Stimulated activated CD4-positive, alpha-beta T cell treated with anti-CD3 and anti-CD28 coated beads, Interleukin-1b, Interleukin-23, amount 100 ng/mL, for 24 hours (primary cell): ENCODE data around the gene FRMD4A.
"Not testable (repeated sequence)": the region's sequence is repeated elsewhere in the genome, so short reads cannot be mapped to it uniquely, and the experiment has no call there.

Source experiments
- DNase-seq, 4 experiments: peaks; one replicate each; pipeline ENCODE4 v3.0.0-alpha.2; 2020; ENCODE audit warnings: low read depth in 4 of 4, low spot score in 1 of 4

The FRMD4A gene

GRCh38 chr10:14112056-14112455 is 218.7 kb downstream of the FRMD4A start:
- no peak for DNase-seq

DNA sequence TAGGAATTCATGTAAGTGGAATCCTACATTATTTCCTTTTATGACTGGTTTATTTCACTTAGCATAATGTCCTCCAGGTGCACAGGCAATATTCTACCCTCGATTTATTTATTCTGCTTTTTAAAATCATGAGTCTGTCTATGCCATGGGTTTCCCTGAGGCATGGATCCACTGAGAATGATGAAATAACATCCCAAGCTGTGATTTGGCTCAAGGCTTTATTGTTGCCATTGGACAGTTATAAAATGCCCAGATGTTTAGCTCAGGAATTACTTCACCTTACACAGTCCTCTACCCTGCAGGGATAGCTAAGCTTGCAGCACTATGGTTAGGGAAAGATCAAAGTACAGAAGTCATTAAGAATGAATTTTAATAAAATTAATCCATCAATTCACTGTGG is 219.5 kb downstream of the FRMD4A start:
- no peak for DNase-seq

DNA sequence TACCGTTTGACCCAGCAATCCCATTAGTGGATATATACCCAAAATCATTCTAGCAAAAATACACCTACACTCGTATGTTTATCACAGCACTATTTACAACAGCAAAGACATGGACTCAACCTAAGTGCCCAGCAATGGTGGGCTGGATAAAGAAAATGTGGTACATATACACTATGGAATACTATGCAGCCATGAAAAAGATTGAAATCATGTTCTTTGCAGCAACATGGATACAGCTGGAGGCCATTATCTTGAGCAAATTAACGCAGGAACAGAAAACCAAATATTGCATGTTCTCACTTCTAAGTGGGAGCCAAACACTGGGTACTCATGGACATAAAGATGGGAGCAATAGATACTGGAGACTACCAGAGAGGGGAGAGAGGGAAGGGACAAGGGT is 223.9 kb downstream of the FRMD4A start:
- DNase-seq = no peak

GRCh38 chr10:14102056-14102455 is 228.7 kb downstream of the FRMD4A start:
- no peak for DNase-seq

GRCh38 chr10:14099885-14100284 is 230.8 kb downstream of the FRMD4A start:
- DNase-seq = no peak

- no peak for DNase-seq
Measured at GRCh38 chr10:14093730-14094484, 236.8 kb downstream of the FRMD4A start.

DNA sequence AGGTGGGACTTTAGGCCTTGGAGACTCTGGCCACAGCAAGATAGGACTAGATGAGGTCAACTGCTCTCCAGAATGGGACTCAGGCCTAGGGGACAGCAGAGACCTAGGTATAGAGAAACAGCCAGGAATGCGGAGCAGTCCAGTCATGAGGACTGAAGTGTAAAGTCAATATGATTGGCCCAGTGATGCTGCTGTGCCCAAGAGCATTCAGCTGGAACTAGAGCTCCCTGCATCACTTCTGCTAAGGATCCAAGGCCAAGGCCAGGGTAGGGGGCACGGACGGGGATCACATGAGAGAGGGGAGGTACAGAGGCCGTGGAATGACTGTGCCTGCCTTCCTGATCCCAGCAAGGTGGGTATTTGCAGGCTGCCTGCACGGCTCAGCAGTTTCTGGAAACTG is 237.9 kb downstream of the FRMD4A start:
- no peak for DNase-seq

DNA sequence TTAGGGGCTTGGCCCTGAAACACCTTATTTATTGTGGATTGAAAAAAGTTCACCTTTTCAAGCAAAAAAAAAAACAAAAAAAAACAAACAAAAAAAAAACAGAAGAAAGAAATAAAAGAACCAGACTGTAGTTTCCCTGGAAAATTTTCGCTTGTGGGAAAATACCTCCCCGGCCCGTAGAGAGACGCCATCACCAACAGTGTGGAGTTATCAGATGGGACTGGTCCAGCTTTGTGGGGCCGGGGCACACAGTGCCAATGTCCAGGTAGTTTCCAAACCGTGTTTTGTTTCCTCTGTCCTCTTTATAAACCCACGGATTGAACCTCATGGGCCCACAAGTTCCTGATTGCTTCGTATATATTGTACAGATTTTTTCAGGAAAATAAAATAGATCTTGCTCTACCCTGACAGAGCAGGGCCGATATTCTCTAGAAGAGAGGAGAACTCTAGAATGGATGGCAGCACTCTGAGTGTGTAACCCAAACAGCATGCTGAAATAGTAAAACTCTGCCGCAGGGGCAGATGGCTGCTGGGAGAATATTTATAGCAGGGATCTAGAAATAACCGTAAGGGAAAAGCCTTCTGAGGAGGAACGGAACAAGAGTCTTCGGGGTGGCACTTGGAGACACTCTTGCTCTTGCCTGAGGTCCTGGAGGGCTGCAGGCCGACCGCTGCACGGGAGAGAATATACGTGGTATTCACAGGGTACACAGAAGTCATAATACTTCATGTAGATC is 241.0 kb downstream of the FRMD4A start:
- no peak for DNase-seq

DNA sequence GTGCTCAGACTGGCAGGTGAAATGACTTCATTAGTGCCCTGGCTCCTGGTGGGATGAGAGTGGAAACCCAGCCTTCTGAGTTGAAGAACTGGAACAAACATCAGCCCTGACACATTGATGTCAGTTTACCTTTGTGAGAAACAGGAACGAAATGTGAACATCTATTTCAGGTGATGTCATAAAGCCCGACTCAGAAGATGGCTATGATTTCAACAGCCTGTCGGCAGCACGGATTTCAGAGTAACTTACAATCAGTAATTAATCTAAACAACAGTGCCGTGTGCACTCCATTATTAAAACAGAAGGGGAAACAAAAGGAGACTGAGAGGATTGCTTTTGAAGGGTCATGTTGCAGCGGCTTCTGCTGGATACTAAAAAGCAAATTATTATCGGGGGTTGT is 243.2 kb downstream of the FRMD4A start:
- no peak for DNase-seq

GRCh38 chr10:14086596-14086995 is 244.1 kb downstream of the FRMD4A start:
- no peak for DNase-seq

- DNase-seq = no peak
Measured at GRCh38 chr10:14084875-14085274, 245.8 kb downstream of the FRMD4A start.

- DNase-seq = no peak
Measured at GRCh38 chr10:14080795-14081194, 249.9 kb downstream of the FRMD4A start.

DNA sequence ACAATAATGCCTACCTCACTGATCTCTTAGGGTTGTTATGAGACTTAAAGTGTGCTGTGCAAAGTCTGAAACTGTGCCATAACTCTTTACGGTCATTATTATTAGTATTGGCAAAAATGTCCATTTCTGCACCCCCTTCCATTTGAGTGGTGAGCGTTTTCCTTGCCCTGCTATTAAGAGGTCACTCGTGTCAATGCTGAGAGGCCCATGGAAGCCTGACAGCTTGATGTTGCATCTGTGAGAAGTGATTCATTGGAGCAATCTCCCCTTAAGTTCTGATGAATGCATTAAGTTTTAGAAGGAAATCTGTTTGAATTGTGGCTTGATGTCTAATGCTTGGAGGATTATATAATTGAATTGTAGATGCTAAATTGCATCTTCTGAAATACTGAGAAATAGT is 253.3 kb downstream of the FRMD4A start:
- DNase-seq = no peak

- no peak for DNase-seq
Measured at GRCh38 chr10:14074062-14074884, 256.5 kb downstream of the FRMD4A start.

GRCh38 chr10:14072541-14072940 is 258.2 kb downstream of the FRMD4A start:
- DNase-seq = no peak

- no peak for DNase-seq
Measured at GRCh38 chr10:14071956-14072355, 258.8 kb downstream of the FRMD4A start.

- no peak for DNase-seq
Measured at GRCh38 chr10:14068601-14069250, 262.0 kb downstream of the FRMD4A start.

DNA sequence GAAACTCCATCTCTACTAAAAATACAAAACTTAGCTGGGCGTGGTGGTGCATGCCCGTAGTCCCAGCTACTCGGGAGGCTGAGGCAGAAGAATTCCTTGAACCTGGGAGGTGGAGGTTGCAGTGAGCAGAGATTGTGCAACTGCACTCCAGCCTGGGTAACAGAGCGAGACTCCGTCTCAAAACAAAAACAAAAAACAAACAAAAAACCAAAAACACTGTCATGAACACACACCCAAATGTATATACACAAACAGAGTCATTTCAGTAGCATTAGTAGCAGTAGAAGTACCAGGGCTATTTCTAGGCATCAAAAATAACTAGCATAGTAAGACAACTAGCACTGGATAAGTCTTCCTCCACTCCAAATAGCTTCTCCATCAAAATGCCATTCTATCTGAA is 263.1 kb downstream of the FRMD4A start:
- DNase-seq = not testable (repeated sequence)

- no peak for DNase-seq
Measured at GRCh38 chr10:14066106-14066505, 264.6 kb downstream of the FRMD4A start.

GRCh38 chr10:14063531-14064285 is 267.0 kb downstream of the FRMD4A start:
- no peak for DNase-seq
